ENCODE results near the gene DACT1. TPM values are rescaled to one million over a fixed set of nuclear protein-coding genes. Genes with fewer than 3 reads are reported as not detected.

DACT1 gene
- total and polyA plus RNA-seq, 7 donors: 1.8 to 21.2 (median 5.9) TPM

DNA sequence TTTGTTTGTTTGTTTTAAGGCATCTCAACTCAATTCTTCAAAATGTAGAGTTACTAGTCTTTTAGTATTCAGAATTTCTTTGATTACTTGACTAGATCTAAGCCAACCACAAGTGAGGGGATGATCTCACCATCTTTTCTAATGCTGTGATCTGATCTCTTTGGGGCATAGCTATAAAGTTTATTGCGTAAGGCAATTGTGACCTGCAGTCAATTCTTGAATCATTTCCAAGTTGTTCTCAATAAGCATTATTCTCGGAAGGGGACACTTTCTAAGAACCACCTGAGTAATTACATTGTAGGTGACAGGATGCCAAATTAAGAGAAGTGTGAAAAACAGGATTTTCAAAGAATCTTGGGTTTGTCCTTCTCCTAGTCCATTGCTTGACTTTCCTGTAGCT is 13.1 kb downstream of the DACT1 start:
- no peak overlapping the region for H3K4me3 ChIP-seq
- DNase-seq: no peak
- no peaks in the 10 kb centered on the region for H3K4me1 ChIP-seq
- no peak overlapping the region for H3K27ac ChIP-seq
- TF ChIP-seq EP300 (IDR thresholded peaks at IDR 0.05): no peak
- TF ChIP-seq, protein P1, sequence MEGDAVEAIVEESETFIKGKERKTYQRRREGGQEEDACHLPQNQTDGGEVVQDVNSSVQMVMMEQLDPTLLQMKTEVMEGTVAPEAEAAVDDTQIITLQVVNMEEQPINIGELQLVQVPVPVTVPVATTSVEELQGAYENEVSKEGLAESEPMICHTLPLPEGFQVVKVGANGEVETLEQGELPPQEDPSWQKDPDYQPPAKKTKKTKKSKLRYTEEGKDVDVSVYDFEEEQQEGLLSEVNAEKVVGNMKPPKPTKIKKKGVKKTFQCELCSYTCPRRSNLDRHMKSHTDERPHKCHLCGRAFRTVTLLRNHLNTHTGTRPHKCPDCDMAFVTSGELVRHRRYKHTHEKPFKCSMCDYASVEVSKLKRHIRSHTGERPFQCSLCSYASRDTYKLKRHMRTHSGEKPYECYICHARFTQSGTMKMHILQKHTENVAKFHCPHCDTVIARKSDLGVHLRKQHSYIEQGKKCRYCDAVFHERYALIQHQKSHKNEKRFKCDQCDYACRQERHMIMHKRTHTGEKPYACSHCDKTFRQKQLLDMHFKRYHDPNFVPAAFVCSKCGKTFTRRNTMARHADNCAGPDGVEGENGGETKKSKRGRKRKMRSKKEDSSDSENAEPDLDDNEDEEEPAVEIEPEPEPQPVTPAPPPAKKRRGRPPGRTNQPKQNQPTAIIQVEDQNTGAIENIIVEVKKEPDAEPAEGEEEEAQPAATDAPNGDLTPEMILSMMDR (IDR thresholded peaks at IDR 0.05): no peak
- TF ChIP-seq POLR2AphosphoS5 (IDR thresholded peaks at IDR 0.05): no peak
- TF ChIP-seq POLR2A (IDR thresholded peaks at IDR 0.05): no peak
- H3K27me3 ChIP-seq: no peaks in the 10 kb centered on the region
- WGBS, 2 donors: 15 to 66% methylated on average over 2 of the region's 2 CpGs
- H3K36me3 ChIP-seq: peaks cover 5 to 18% (median 10%) of the 10 kb centered on the region in 4 donors
- intact Hi-C loops (cut with DNase I): no loop called here
- no peaks in the 10 kb centered on the region for H3K9me3 ChIP-seq

DNA sequence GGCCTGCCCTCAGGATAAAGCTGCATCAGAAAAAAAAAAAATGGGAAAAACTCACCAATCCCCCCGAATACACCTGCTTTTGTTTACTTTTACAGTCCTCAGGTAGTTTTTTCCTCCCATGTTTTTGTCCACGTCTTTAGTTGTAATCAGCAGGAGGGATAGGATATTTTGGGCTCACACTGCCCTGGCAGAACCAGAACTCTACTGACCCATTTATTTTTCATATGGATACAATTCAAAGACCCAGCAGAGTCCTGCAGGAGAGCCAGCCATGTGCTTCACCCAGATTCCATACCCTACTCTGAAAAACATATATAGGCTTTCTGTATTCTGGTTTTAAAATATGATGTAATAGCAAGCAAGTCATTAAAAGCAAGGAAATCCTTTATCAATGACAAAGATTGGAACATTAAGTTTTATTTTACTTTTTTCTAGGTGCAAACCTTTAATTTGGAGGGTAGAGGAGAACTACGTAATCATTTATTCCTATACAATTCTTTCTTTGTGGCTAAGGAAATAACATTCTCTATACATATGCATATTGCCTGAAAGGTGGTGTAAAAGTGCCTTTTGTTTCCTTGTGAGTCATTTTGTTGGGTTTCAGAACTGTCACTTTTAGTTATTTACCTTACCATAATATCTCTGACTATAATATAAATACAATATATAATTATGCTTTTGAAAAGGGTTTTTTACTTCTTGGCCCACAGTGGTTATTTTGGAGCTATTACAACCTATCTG is 19.1 kb downstream of the DACT1 start:
- 63 to 75% methylated on average over 3 of the region's 3 CpGs for WGBS, 2 donors
- H3K36me3 ChIP-seq: no peaks in the 10 kb centered on the region
- no peak overlapping the region for H3K27ac ChIP-seq
- intact Hi-C loops (cut with DNase I): no loop called here
- H3K9me3 ChIP-seq: no peaks in the 10 kb centered on the region
- DNase-seq: no peak
- no peak overlapping the region for H3K4me3 ChIP-seq
- no peaks in the 10 kb centered on the region for H3K4me1 ChIP-seq
- TF ChIP-seq EP300 (IDR thresholded peaks at IDR 0.05): no peak
- no peak for TF ChIP-seq POLR2AphosphoS5 (IDR thresholded peaks at IDR 0.05)
- no peak for TF ChIP-seq POLR2A (IDR thresholded peaks at IDR 0.05)
- TF ChIP-seq, protein P1 (IDR thresholded peaks at IDR 0.05): no peak
- H3K27me3 ChIP-seq: no peaks in the 10 kb centered on the region

DNA sequence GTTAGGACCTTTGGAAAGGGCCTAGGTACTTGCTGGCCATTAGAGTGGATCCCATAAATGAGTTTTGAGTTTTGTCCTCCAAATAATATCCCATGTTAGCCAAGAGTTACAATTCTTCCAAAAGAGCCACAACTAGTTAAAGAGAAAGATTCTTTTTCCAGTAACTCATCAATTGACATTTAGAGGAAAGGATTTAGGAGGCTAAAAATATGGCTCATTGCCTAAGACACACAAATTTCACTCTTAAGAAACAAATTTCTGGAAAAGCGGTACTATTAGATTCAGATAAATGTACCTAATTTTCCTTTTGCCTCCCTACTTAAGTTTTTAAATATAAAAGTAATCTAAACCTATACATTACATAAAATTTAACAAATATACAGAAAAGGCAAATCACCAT is 21.3 kb downstream of the DACT1 start:
- DNase-seq: no peak
- 83 to 92% methylated on average over 1 of the region's 1 CpG for WGBS, 2 donors
- no peak overlapping the region for H3K4me3 ChIP-seq
- intact Hi-C loops (cut with DNase I): no loop called here
- no peaks in the 10 kb centered on the region for H3K9me3 ChIP-seq
- no peaks in the 10 kb centered on the region for H3K27me3 ChIP-seq
- no peak overlapping the region for H3K27ac ChIP-seq
- H3K4me1 ChIP-seq: no peaks in the 10 kb centered on the region
- TF ChIP-seq POLR2AphosphoS5 (IDR thresholded peaks at IDR 0.05) (no peak), EP300 (IDR thresholded peaks at IDR 0.05) (no peak), POLR2A (IDR thresholded peaks at IDR 0.05) (no peak)
- TF ChIP-seq, protein P1 (IDR thresholded peaks at IDR 0.05): no peak
- H3K36me3 ChIP-seq: no peaks in the 10 kb centered on the region

DNA sequence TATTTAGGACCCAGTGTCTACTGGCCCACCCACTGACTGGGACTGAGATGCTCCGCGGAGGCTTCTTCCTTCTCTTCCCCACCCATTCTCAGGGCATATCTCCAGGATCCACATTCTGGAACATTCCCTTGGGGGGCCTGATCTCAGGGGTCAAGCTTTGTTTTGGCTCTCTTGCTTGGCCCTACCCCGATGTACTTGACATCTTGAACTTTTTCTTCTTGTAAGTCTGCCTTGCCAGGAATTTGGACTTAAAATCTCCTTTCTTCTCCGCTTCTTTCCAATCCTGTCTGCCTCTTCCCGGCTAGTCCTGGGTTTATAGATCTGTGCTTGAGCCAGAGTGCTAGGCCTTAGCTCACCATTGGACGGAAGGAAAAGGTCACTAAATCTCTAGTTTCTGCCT is 22.1 kb downstream of the DACT1 start:
- Histone ChIP-seq H3K9me3 (no peaks in the 10 kb centered on the region), H3K36me3 (no peaks in the 10 kb centered on the region), H3K4me3 (no peak overlapping the region), H3K27ac (no peak overlapping the region), H3K27me3 (no peaks in the 10 kb centered on the region), H3K4me1 (no peaks in the 10 kb centered on the region)
- intact Hi-C loops (cut with DNase I): no loop called here
- TF ChIP-seq EP300 (IDR thresholded peaks at IDR 0.05) (no peak), POLR2AphosphoS5 (IDR thresholded peaks at IDR 0.05) (peak in 1 of 4 donors; percentile 12)
- WGBS, 2 donors: 78 to 85% methylated on average over 6 of the region's 6 CpGs
- peak; percentile 67 for DNase-seq

DNA sequence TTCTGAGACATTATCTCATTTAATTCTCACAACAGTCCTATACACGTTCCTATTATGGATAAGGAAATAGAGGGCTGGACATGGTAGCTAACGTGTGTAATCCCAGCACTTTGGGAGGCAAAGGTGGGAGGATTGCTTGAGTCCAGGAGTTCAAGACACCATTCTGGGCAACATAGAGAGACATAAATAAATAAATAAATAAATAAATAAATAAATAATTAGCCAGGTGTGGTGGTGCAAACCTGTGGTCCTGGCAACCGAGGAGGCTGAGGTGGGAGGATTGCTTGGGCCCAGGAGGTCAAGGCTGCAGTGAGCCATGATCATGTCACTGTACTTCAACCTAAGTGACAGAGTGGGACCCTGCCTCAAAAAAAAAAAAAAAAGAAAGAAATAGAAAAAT is 22.6 kb downstream of the DACT1 start:
- WGBS, 2 donors: 85 to 90% methylated on average over 3 of the region's 3 CpGs
- Histone ChIP-seq H3K4me1 (no peaks in the 10 kb centered on the region), H3K4me3 (no peak overlapping the region), H3K9me3 (no peaks in the 10 kb centered on the region), H3K27ac (no peak overlapping the region), H3K36me3 (no peaks in the 10 kb centered on the region), H3K27me3 (no peaks in the 10 kb centered on the region)
- TF ChIP-seq POLR2A (IDR thresholded peaks at IDR 0.05): no peak
- TF ChIP-seq, protein P1 (IDR thresholded peaks at IDR 0.05): no peak
- TF ChIP-seq EP300 (IDR thresholded peaks at IDR 0.05): no peak
- no peak for TF ChIP-seq POLR2AphosphoS5 (IDR thresholded peaks at IDR 0.05)
- intact Hi-C loops (cut with DNase I): no loop called here
- DNase-seq: no peak
